MM.1S (cell line): ENCODE measurements around the gene EPN3.

ENCODE experiments used
- DNase-seq: peaks from one replicate; pipeline ENCODE4 v3.0.0-alpha.2; 2015
- H2AFZ ChIP-seq: fragments of 300-600 bp; sonication (generic); 2 replicates; pipeline ENCODE4 v1.6.0; 2016; ENCODE audit warnings: antibody characterized with exemption, low read length
- H3F3A ChIP-seq: fragments of 300-600 bp; sonication (generic); 2 replicates; pipeline ENCODE4 v1.6.1; 2016; ENCODE audit warnings: mild to moderate bottlenecking, antibody characterized with exemption, low read length, moderate library complexity, mixed read lengths; ENCODE audit not compliant: insufficient read depth
- H3K27ac ChIP-seq: fragments of 300-600 bp; sonication (generic); 2 replicates; pipeline ENCODE4 v1.5.1; 2016; ENCODE audit warnings: mild to moderate bottlenecking, low read length
- H3K27me3 ChIP-seq: fragments of 300-600 bp; sonication (generic); replicated peaks from 2 replicates; pipeline ENCODE4 v1.6.0; 2016; ENCODE audit warnings: low read length; ENCODE audit not compliant: insufficient read depth
- H3K36me3 ChIP-seq: fragments of 300-600 bp; sonication (generic); replicated peaks from 2 replicates; pipeline ENCODE4 v1.6.1; 2016; ENCODE audit warnings: mild to moderate bottlenecking, low read length, mixed read lengths; ENCODE audit not compliant: insufficient read depth
- H3K4me1 ChIP-seq: fragments of 300-600 bp; sonication (generic); 2 replicates; pipeline ENCODE4 v1.6.1; 2016; ENCODE audit warnings: low read length, mixed read lengths
- H3K4me2 ChIP-seq: fragments of 300-600 bp; sonication (generic); 2 replicates; pipeline ENCODE4 v1.6.0; 2016; ENCODE audit warnings: low read depth, low read length
- H3K4me3 ChIP-seq: fragments of 300-600 bp; sonication (generic); 2 replicates; pipeline ENCODE4 v1.5.1; 2016; ENCODE audit warnings: low read length, mixed read lengths
- H3K79me2 ChIP-seq: fragments of 300-600 bp; sonication (generic); 2 replicates; pipeline ENCODE4 v1.6.1; 2016; ENCODE audit warnings: mixed run types, low read length, mixed read lengths
- H3K9ac ChIP-seq: fragments of 300-600 bp; sonication (generic); 2 replicates; pipeline ENCODE4 v1.6.1; 2016; ENCODE audit warnings: low read length, mixed read lengths
- H3K9me2 ChIP-seq: fragments of 300-600 bp; sonication (generic); replicated peaks from 2 replicates; pipeline ENCODE4 v1.6.1; 2016; ENCODE audit warnings: mild to moderate bottlenecking, low read length, mixed read lengths; ENCODE audit not compliant: insufficient read depth
- H3K9me3 ChIP-seq: fragments of 300-600 bp; sonication (generic); replicated peaks from 2 replicates; pipeline ENCODE4 v1.6.1; 2016; ENCODE audit warnings: mild to moderate bottlenecking, low read length, mixed read lengths; ENCODE audit not compliant: insufficient read depth
- H4K20me1 ChIP-seq: fragments of 300-600 bp; sonication (generic); 2 replicates; pipeline ENCODE4 v1.6.1; 2016; ENCODE audit warnings: mild to moderate bottlenecking, low read length, moderate library complexity, mixed read lengths; ENCODE audit not compliant: insufficient read depth
- EZH2 ChIP-seq: fragments of 300-600 bp; sonication (generic); optimal IDR thresholded peaks from 2 replicates; pipeline ENCODE3; 2017; ENCODE audit warnings: low read depth, mild to moderate bottlenecking, antibody characterized with exemption, low read length, mixed read lengths
- EZH2phosphoT487 ChIP-seq: fragments of 300-600 bp; sonication (generic); IDR thresholded peaks from 2 replicates; pipeline ENCODE4 v1.6.1; 2018; ENCODE audit warnings: antibody characterized with exemption, low read length
- TF ChIP-seq, protein P1 (sequence below): fragments of 300-600 bp; sonication (generic); IDR thresholded peaks from 2 replicates; pipeline ENCODE4 v1.5.1; 2016; ENCODE audit warnings: antibody characterized with exemption, low read length, mixed read lengths

The EPN3 gene

DNA sequence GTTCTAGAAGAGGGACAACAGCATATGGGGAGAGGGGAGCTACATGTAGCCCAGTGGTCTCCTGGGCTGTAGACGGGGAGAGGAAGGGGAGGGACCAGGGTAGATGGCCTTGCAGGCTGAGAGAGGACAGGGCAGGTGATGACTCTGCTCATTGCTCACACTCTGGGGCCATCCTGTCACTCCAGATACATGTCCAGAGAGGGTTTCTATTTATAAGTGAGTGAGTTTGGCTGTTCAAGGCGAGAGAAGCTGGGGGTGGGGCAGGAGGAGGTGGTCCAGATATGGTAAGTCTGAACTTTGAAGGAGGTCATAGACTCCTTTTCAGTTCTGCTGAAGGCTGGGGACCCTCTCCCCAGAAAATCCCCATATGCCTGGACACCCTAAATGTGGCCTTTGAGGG lies 50.2 kb downstream of the EPN3 start:
- Histone ChIP-seq H3K27me3 (peaks cover 97% of the 10 kb centered on the region), H3K9ac (no peak overlapping the region), H3K4me1 (no peaks in the 10 kb centered on the region), H4K20me1 (no peaks in the 10 kb centered on the region), H3K36me3 (no peaks in the 10 kb centered on the region), H3K9me3 (no peaks in the 10 kb centered on the region), H3K4me3 (no peak overlapping the region), H2AFZ (no peak overlapping the region), H3K27ac (no peak overlapping the region), H3F3A (no peaks in the 10 kb centered on the region), H3K79me2 (no peaks in the 10 kb centered on the region), H3K4me2 (no peak overlapping the region), H3K9me2 (no peaks in the 10 kb centered on the region)
- no peak for DNase-seq
- TF ChIP-seq EZH2phosphoT487 (no peak), EZH2 (no peak)
- TF ChIP-seq, protein P1, sequence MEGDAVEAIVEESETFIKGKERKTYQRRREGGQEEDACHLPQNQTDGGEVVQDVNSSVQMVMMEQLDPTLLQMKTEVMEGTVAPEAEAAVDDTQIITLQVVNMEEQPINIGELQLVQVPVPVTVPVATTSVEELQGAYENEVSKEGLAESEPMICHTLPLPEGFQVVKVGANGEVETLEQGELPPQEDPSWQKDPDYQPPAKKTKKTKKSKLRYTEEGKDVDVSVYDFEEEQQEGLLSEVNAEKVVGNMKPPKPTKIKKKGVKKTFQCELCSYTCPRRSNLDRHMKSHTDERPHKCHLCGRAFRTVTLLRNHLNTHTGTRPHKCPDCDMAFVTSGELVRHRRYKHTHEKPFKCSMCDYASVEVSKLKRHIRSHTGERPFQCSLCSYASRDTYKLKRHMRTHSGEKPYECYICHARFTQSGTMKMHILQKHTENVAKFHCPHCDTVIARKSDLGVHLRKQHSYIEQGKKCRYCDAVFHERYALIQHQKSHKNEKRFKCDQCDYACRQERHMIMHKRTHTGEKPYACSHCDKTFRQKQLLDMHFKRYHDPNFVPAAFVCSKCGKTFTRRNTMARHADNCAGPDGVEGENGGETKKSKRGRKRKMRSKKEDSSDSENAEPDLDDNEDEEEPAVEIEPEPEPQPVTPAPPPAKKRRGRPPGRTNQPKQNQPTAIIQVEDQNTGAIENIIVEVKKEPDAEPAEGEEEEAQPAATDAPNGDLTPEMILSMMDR = no peak

DNA sequence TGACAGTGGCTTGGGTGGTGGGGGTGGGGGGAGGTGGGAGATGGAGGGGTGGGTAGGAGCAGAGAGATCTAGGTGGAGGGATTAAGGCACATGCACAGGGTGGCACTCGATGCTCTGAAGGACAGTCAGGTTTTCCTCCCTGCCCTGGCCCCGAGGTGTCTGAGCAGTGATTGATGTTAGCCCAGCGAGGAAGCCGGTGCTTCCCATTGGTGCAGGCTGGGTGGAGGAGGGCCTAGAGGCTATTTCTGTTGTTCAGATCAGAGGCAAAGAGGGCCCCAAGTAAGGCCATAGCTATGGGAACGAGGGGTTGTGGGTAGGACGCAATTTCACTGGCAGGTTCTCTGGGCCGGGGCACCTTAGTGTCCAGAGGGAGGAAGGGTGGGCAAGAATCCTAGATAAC lies 51.1 kb downstream of the EPN3 start:
- DNase-seq = no peak
- H3F3A ChIP-seq = no peaks in the 10 kb centered on the region
- no peaks in the 10 kb centered on the region for H3K79me2 ChIP-seq
- no peak overlapping the region for H3K27ac ChIP-seq
- no peaks in the 10 kb centered on the region for H3K4me1 ChIP-seq
- H3K36me3 ChIP-seq = no peaks in the 10 kb centered on the region
- TF ChIP-seq, protein P1 = no peak
- TF ChIP-seq EZH2 (no peak), EZH2phosphoT487 (no peak)
- H3K4me3 ChIP-seq = no peak overlapping the region
- H3K4me2 ChIP-seq = no peak overlapping the region
- no peak overlapping the region for H2AFZ ChIP-seq
- no peaks in the 10 kb centered on the region for H3K9me3 ChIP-seq
- no peaks in the 10 kb centered on the region for H3K9me2 ChIP-seq
- H4K20me1 ChIP-seq = no peaks in the 10 kb centered on the region
- no peak overlapping the region for H3K9ac ChIP-seq
- H3K27me3 ChIP-seq = peaks cover 96% of the 10 kb centered on the region

DNA sequence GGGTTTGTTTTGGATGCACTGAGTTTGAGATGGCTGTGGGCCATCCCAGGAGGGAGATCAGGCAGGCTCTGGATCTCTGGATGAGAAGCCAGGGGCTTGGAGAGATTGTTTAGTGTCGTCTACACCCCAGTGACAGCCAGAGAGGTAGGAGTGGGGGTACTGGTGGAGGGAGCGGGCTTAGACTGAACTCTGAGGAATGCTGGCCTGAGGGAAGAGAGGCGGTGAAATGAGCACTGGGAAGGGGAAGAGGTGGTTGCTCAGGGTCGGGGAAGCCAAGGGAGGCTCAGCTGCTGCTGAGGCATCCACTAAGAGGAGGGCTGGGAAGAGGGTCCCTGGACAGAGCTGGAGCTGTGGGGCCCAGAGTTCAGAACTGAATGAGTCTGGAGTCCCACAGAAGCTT lies 51.6 kb downstream of the EPN3 start:
- TF ChIP-seq EZH2phosphoT487 (no peak), EZH2 (no peak)
- TF ChIP-seq, protein P1 = no peak
- H3K4me3 ChIP-seq = no peak overlapping the region
- no peaks in the 10 kb centered on the region for H4K20me1 ChIP-seq
- no peak for DNase-seq
- H3K9me2 ChIP-seq = no peaks in the 10 kb centered on the region
- H3K79me2 ChIP-seq = no peaks in the 10 kb centered on the region
- H3K4me2 ChIP-seq = no peak overlapping the region
- no peak overlapping the region for H3K9ac ChIP-seq
- H3K36me3 ChIP-seq = no peaks in the 10 kb centered on the region
- H3K4me1 ChIP-seq = no peaks in the 10 kb centered on the region
- no peaks in the 10 kb centered on the region for H3F3A ChIP-seq
- peaks cover 94% of the 10 kb centered on the region for H3K27me3 ChIP-seq
- H3K27ac ChIP-seq = no peak overlapping the region
- no peaks in the 10 kb centered on the region for H3K9me3 ChIP-seq
- no peak overlapping the region for H2AFZ ChIP-seq
